ENCODE results near the gene SPTAN1.

The SPTAN1 gene

GRCh38 chr9:128546504-128546903 is 5.9 kb upstream of the SPTAN1 start:
- H3K4me1 Mint-ChIP-seq = peaks cover 2% of the 10 kb centered on the region
- H3K36me3 Mint-ChIP-seq = peaks cover 10% of the 10 kb centered on the region
- no peak overlapping the region for H3K4me3 Mint-ChIP-seq
- H3K27ac Mint-ChIP-seq = no peak overlapping the region
- no peaks in the 10 kb centered on the region for H3K27me3 Mint-ChIP-seq
- H3K9me3 Mint-ChIP-seq = no peaks in the 10 kb centered on the region
- ATAC-seq = no peak

GRCh38 chr9:128548876-128549275 is 3.5 kb upstream of the SPTAN1 start:
- H3K27me3 Mint-ChIP-seq = no peaks in the 10 kb centered on the region
- ATAC-seq = no peak
- no peaks in the 10 kb centered on the region for H3K9me3 Mint-ChIP-seq
- H3K4me1 Mint-ChIP-seq = peaks cover 9% of the 10 kb centered on the region
- no peak overlapping the region for H3K27ac Mint-ChIP-seq
- H3K4me3 Mint-ChIP-seq = no peak overlapping the region
- no peaks in the 10 kb centered on the region for H3K36me3 Mint-ChIP-seq

- ATAC-seq = no peak
- Mint-ChIP-seq H3K9me3 (no peaks in the 10 kb centered on the region), H3K27me3 (no peaks in the 10 kb centered on the region), H3K4me1 (peaks cover 9% of the 10 kb centered on the region), H3K4me3 (no peak overlapping the region), H3K36me3 (no peaks in the 10 kb centered on the region), H3K27ac (no peak overlapping the region)
These were observed 2.2 kb upstream of the SPTAN1 start for GRCh38 chr9:128550226-128550625.

GRCh38 chr9:128550770-128551656 is 1.4 kb upstream of the SPTAN1 start:
- Mint-ChIP-seq H3K4me3 (peak overlapping the region; percentile 98), H3K27me3 (no peaks in the 10 kb centered on the region), H3K27ac (no peak overlapping the region), H3K9me3 (no peaks in the 10 kb centered on the region), H3K36me3 (no peaks in the 10 kb centered on the region), H3K4me1 (peaks cover 9% of the 10 kb centered on the region)
- ATAC-seq = no peak

- H3K27me3 Mint-ChIP-seq = no peaks in the 10 kb centered on the region
- no peaks in the 10 kb centered on the region for H3K9me3 Mint-ChIP-seq
- no peak overlapping the region for H3K27ac Mint-ChIP-seq
- H3K36me3 Mint-ChIP-seq = no peaks in the 10 kb centered on the region
- H3K4me1 Mint-ChIP-seq = peaks cover 12% of the 10 kb centered on the region
- ATAC-seq = no peak
- H3K4me3 Mint-ChIP-seq = peak overlapping the region; percentile 98
These were observed 682 bp upstream of the SPTAN1 start for GRCh38 chr9:128551657-128552152.

GRCh38 chr9:128552744-128553440 is 505 bp downstream of the SPTAN1 start:
- H3K36me3 Mint-ChIP-seq = no peaks in the 10 kb centered on the region
- peak overlapping the region; percentile 98 for H3K4me3 Mint-ChIP-seq
- H3K27ac Mint-ChIP-seq = no peak overlapping the region
- no peaks in the 10 kb centered on the region for H3K27me3 Mint-ChIP-seq
- peak; percentile 67 for ATAC-seq
- H3K9me3 Mint-ChIP-seq = no peaks in the 10 kb centered on the region
- peaks cover 23% of the 10 kb centered on the region for H3K4me1 Mint-ChIP-seq

GRCh38 chr9:128553728-128554127 is 1.3 kb downstream of the SPTAN1 start:
- no peaks in the 10 kb centered on the region for H3K36me3 Mint-ChIP-seq
- H3K4me1 Mint-ChIP-seq = peaks cover 31% of the 10 kb centered on the region
- H3K27me3 Mint-ChIP-seq = no peaks in the 10 kb centered on the region
- no peak for ATAC-seq
- H3K4me3 Mint-ChIP-seq = no peak overlapping the region
- H3K9me3 Mint-ChIP-seq = no peaks in the 10 kb centered on the region
- no peak overlapping the region for H3K27ac Mint-ChIP-seq

GRCh38 chr9:128554155-128554862 is 1.9 kb downstream of the SPTAN1 start:
- peaks cover 37% of the 10 kb centered on the region for H3K4me1 Mint-ChIP-seq
- H3K9me3 Mint-ChIP-seq = no peaks in the 10 kb centered on the region
- no peaks in the 10 kb centered on the region for H3K36me3 Mint-ChIP-seq
- no peak overlapping the region for H3K27ac Mint-ChIP-seq
- no peaks in the 10 kb centered on the region for H3K27me3 Mint-ChIP-seq
- no peak for ATAC-seq
- H3K4me3 Mint-ChIP-seq = no peak overlapping the region

- Mint-ChIP-seq H3K36me3 (no peaks in the 10 kb centered on the region), H3K27me3 (no peaks in the 10 kb centered on the region), H3K27ac (no peak overlapping the region), H3K9me3 (no peaks in the 10 kb centered on the region), H3K4me3 (no peak overlapping the region), H3K4me1 (peaks cover 37% of the 10 kb centered on the region)
- ATAC-seq = no peak
These were observed 2.9 kb downstream of the SPTAN1 start for GRCh38 chr9:128555180-128555721.

GRCh38 chr9:128556276-128556675 is 3.9 kb downstream of the SPTAN1 start:
- no peak for ATAC-seq
- Mint-ChIP-seq H3K36me3 (no peaks in the 10 kb centered on the region), H3K27ac (no peak overlapping the region), H3K4me1 (peaks cover 37% of the 10 kb centered on the region), H3K27me3 (no peaks in the 10 kb centered on the region), H3K9me3 (no peaks in the 10 kb centered on the region), H3K4me3 (no peak overlapping the region)

GRCh38 chr9:128556926-128557634 is 4.7 kb downstream of the SPTAN1 start:
- no peak overlapping the region for H3K4me3 Mint-ChIP-seq
- ATAC-seq = no peak
- H3K9me3 Mint-ChIP-seq = no peaks in the 10 kb centered on the region
- no peaks in the 10 kb centered on the region for H3K27me3 Mint-ChIP-seq
- H3K4me1 Mint-ChIP-seq = peaks cover 29% of the 10 kb centered on the region
- no peak overlapping the region for H3K27ac Mint-ChIP-seq
- H3K36me3 Mint-ChIP-seq = peaks cover 6% of the 10 kb centered on the region

GRCh38 chr9:128558431-128559310 is 6.3 kb downstream of the SPTAN1 start:
- Mint-ChIP-seq H3K27ac (peak overlapping the region; percentile 43), H3K9me3 (no peaks in the 10 kb centered on the region), H3K4me1 (peaks cover 28% of the 10 kb centered on the region), H3K36me3 (peaks cover 10% of the 10 kb centered on the region), H3K27me3 (no peaks in the 10 kb centered on the region), H3K4me3 (peak overlapping the region; percentile 57)
- peak; percentile 98 for ATAC-seq

- Mint-ChIP-seq H3K4me3 (no peak overlapping the region), H3K36me3 (peaks cover 31% of the 10 kb centered on the region), H3K27ac (no peak overlapping the region), H3K4me1 (peaks cover 14% of the 10 kb centered on the region), H3K9me3 (no peaks in the 10 kb centered on the region), H3K27me3 (no peaks in the 10 kb centered on the region)
- ATAC-seq = no peak
These were observed 13.2 kb downstream of the SPTAN1 start for GRCh38 chr9:128565578-128565977.

All from stimulated activated memory B cell treated with anti-CD40 and anti-IgM and Interleukin-4, amounts not matched to agents 10 μg/mL and 1 μg/mL and 100 μg/mL, for 72 hours (primary cell).